ENCODE data around the gene STEAP1.

- TF ChIP-seq CTCF (IDR thresholded peaks at IDR 0.05 in 8 of 11, conservative IDR thresholded peaks at IDR 0.05 in 3 of 11) (no peak), POLR2A (IDR thresholded peaks at IDR 0.05) (no peak)
Measured at GRCh38 chr7:90180649-90181048, 26.4 kb downstream of the STEAP1 start.
